ENCODE data around the gene FOXK2.
"Not testable (repeated sequence)": the region's sequence is repeated elsewhere in the genome, so short reads cannot be mapped to it uniquely, and the experiment has no call there.

The FOXK2 gene

DNA sequence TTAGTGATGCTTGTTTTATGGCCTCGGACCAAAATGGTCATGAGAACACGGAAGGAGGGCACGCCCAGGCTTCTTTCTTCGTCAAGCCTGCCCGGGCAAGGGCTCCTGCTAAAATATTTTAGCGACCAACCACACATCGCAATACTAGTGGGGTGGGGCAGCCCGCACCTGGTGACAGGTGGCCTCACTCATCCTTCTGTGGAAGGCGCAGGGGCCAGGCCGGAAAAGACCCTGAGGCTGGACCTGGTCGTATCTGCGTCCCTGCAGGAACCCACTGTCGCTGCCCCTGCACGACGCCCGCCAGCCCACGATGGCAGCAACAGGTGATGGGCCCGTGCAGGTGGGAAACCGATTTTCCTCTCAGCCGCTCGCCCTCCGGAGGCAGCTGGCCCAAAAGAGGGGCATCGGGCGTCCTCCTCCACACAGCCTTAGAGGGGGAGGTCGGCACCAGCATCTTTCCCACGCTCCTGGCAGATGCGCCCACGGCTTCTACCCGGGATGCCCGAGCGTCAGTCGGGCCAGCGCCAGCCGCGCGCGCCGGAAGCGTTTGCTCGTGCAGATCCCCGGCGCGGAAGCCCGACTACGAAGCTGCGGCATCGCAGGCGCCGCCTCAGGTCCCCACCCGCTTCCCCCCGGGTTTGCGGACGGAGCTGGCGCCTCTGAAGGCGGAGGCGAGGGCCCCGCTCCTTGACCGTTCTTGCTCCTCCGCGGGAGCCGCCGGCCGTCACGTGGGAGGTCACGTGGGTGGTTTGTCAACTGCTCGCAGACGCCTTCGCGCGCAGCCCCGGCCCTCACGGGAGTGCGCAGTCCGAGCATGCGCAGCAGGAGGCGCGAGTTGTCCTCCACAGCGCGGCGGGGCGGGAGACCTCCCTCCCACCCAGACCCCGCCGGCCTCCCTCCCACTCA lies 22.8 kb upstream of the FOXK2 start:
- peak; percentile 79 for DNase-seq

DNA sequence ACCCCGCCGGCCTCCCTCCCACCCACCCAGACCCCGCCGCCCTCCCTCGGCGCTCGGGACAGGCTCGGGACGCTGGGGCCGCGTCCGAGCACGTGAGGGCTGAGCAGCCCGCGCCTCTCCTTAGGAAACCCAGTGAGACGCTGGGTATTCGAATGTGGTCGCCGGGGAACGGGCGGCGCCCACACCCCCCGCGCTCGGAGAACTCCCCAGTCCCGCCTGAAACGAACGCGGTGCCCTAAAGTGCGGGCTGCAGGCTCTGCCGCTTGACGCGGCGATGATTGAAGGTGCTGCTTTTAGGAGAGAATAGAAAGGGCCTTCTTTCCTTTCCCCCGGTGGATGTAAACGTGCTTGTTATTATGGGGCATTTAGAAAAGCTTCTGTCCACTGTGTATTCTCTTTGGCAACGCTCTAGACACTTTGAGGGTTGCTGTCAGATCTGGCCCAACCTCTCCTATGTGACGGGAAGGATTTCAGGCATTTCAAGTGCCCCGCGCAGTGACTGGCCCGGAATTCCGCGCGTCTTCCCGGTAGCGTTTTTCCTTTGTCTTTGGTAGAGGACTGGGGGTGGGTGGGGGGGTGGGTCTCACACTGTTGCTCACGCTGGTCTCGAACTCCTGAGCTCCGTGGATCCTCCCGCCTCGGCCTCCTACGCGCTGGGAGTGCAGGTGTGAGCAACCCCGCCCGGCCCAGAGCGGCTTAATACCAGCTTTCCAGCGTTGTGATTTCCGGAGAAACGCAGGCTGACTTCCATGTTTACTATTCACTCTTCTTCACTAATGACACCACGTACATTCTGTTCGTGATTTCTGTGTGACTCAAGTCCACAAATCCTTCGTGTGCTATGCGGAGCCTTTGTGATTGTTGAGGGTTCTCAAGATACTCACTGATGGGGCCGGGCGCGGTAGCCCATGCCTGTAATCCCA lies 21.8 kb upstream of the FOXK2 start:
- peak; percentile 14 for DNase-seq

DNA sequence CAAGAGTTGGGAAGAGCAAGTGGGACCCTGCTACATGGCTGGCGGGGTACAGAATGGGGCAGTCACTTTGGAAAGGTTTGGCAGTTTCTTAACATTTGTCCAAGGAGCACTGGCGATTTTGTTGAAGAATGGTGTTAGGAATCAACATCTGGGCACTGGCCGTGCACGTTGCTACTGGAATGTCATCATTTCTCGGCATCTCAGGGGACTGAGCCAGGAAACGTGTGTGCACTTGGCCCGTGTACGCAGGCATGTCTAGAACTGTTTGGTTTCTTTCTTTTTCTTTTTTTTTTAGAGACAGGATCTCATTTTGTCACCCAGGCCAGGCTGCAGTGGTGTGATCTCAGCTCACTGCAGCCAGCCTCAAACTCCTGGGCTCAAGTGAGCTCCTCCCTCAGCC lies 17.3 kb upstream of the FOXK2 start:
- DNase-seq = no peak

DNA sequence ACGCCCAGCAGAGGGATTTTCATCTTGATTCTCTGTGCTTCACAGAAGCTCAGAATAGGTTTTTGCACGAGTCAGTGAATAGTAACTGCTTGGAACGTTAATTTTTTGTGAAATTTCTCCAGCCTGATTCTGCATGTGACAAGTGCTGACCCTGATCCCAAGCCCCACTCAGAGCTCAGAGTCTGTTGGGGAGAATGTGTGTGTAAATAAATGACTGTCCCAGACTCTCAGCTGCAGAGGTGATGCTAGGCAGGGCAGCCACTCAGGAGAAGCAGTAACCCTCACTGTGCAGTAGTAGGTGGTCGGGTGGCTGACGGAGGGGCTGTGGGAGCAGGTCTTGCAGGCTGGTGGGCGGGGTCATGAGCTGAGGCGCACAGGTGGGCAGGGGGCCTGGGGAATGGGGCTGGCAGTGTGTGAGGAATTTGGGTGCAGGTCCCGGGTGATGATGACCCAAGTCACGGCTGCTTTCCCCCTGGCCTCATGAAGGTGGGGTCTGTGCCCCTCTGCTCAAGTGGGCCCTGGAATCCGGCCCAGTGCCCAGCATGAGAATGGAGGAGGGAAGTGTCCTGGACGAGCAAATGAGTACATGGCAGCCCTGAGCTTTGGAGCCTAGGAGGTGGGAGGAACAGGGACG lies 16.3 kb upstream of the FOXK2 start:
- no peak for DNase-seq

DNA sequence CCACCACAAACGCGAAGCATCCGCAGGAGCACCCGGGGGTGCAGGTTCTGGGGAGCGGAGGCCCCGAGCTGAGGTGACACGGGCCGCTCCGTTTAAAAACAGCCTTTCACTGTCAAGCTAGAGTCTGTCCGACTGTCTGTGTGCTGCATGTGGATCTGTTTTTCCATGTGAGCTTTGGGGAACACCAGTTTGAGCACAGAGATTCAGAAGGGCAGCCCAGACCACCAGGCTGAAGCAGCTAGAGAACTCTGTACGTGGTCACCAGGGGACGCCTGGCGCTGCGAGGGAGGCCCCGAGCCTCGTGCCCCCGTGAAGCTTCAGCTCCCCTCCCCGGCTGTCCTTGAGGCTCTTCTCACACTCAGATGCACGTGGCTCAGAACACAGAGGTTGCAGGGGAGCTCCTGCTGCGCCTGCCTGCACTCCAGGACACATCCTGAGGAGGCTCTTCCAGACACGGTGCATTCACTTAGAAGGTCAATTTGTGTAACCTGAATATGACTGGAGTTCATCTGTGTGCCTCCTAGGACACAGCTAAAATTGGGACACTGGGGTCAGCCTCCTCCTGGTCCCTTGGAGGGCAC lies 15.7 kb upstream of the FOXK2 start:
- no peak for DNase-seq

DNA sequence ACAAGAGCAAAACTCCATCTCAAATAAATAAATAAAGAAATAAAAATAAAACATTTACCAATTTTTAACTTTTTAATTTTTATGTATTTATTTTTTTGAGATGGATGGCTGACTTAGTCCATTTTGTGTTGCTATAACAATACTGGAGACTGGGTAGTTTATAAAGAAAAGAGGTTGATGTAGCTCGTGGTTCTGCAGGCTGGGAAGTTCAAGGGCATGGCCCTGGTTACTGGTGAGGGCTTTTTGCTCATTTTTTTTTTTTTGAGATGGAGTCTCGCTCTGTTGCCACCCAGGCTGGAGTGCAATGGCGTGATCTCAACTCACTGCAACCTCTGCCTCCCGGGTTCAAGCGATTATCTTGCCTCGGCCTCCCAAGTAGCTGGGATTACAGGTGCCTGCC lies 14.2 kb upstream of the FOXK2 start:
- no peak for DNase-seq

DNA sequence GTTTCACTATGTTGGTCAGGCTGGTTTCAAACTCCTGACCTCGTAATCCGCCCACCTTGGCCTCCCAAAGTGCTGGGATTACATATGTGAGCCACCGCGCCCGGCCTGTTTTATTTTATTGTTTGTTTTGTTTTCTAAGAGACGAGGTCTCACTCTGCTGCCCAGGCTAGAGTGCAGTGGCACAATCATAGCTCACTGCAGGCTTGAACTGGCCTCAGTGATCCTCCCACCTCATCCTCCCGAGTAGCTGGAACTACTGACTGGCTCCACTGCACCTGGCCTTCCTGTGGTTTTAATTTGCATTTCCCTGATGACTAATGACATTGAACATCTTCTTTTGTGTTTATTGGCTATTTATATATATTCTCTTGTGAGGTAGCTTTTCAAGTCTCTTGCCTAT lies 13.1 kb upstream of the FOXK2 start:
- not testable (repeated sequence) for DNase-seq

DNA sequence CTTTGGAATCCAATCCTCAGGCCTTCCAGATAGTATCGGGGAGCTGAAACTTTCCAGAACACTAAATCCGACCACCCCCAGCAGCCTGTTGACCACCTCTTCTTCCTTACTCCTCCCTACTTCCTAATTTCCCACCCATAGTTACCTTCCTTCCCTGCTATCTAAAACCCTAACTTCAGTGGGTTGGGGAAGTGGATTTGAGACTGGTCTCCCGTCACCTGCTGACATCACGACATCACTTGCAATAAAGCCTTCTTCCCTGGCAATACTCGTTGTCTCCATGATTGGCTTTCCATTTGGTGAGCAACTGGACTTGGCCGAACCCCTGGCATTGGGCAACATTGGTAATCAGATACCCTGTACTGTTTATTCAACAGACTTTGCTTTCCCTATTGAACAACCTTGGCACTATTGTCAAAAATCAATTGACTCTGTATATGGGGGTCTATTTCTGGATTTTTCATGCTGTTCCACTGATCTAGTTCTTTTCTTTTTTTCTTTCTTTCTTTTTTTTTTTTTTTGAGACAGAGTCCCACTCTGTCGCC lies 11.8 kb upstream of the FOXK2 start:
- DNase-seq = no peak

DNA sequence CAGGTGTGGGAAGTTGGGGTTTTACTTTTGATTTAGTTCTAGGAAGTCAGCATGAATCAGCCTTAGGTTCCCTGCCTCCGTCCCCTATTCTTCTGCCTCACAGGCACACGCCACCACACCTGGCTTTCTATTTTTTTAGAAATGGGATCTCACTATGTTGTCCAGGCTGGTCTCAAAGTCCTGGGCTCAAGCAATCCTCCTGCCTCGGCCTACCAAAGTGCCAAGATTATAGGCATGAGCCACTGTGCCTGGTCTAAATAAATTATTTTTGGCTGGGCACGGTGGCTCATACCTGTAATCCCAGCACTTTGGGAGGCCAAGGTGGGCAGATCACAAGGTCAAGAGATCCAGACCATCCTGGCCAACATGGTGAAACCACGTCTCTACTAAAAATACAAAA lies 7.9 kb upstream of the FOXK2 start:
- DNase-seq = not testable (repeated sequence)

DNA sequence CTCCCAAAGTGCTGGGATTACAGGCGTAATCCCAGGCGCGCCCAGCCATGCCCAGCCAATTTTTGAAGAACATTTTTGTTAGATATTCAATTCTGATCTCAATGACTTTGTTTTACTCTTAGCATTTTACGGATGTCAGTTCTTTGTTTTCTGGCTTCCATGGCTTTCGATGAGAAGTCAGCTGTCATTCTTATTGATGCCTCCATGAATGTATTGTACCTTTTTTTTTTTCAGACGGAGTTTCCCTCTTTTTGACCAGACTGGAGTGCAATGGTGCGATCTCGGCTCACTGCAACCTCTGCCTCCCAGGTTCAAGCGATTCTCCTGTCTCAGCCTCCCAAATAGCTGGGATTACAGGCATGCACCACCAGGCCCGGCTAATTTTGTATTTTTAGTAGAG lies 5.7 kb upstream of the FOXK2 start:
- not testable (repeated sequence) for DNase-seq

DNA sequence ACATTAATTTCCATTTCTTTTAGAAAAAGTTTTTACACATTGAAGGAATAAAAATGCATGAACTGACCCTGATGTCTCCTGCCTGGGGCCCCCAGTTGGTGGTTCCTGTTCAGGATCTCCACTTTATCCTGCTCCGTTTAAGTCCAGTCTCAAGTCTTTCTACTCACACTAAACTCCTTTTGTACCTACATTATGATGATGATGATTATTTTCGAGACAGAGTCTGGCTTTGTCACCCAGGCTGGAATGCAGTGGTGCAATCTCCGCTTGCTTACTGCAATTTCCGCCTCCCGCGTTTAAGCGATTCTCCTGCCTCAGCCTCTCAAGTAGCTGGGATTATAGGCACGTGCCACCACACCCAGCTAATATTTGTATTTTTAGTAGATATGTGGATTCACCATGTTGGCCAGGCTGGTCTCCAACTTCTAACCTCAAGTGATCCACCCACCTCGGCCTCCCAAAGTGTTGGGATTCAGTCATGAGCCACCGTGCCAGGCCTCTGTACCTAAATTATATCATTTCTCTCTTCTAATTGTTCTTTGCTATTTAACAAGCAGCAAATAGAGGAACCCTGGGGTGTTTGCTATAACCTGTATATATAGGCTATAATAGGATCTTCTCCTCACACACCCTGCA lies 2.2 kb upstream of the FOXK2 start:
- DNase-seq = no peak

DNA sequence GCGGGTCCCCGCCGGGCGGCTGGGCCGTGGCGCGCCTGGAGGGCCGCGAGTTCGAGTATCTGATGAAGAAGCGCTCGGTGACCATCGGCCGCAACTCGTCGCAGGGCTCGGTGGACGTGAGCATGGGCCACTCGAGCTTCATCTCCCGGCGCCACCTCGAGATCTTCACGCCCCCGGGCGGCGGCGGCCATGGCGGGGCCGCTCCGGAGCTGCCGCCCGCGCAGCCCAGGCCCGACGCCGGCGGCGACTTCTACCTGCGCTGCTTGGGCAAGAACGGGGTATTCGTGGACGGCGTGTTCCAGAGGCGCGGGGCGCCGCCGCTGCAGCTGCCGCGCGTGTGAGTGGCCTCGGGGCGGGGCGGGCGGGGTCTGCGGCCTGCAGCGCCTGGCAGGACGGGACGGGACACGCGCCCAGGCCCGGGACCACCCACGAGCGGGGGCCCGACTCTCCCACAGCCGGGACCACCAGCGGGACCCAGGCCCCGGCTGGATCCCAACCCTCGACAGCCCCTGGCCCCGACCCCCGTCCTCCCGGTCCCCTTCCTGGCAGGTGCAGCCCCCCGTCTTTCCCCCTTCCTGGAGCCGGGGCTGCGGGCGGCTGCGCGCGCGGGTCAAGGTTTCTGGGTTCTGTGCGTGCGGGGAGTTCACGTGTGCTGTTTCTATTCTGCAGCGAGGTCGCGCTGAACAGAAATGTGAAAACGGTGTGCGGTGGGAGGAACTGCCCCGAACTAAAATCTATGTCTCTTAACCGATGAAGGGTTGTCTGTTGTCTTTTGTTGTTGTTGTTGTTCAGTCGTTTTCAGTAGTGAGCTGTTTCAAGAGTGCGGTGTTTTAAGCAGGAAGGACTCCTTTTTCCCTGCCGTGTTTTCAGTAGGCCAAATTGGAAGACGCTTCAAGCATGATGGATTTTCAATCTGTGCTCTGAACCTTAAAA lies 705 bp downstream of the FOXK2 start:
- DNase-seq = no peak

DNA sequence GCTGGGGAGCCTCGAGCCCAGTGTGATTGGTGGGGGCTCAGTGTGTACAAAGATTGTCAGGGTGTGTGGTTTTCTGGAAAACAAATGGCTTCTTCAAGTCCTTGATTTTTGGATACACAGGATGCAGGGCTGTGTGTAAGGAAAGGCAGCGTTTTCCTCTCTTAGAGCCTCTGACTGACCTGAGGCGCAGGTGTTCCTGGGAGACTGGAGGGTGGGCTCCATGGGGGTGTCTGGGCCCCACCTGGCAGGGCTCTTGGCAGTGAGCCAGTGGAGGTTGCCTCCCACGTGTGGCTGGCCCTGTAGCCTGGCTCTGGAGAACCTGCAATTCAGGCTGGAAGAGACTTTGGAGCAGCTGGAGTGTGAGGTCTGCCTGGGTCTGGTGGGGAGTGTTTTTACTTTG lies 5.0 kb downstream of the FOXK2 start:
- DNase-seq = no peak

DNA sequence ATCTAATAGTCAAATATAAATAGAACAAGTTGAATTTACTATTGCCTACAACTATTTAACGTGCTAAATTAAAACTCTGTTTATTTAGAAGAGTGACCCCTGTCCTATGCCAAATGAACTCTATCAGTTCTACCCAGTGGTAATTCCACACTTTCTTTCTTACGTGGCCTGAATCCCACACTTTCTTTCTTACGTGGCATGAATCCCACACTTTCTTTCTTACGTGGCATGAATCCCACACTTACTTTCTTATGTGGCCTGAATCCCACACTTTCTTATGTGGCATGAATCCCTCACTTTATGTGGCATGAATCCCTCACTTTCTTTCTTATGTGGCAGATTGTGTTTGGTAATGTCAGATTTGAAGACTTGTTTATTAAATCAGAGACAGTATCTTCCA lies 6.2 kb downstream of the FOXK2 start:
- DNase-seq = no peak

DNA sequence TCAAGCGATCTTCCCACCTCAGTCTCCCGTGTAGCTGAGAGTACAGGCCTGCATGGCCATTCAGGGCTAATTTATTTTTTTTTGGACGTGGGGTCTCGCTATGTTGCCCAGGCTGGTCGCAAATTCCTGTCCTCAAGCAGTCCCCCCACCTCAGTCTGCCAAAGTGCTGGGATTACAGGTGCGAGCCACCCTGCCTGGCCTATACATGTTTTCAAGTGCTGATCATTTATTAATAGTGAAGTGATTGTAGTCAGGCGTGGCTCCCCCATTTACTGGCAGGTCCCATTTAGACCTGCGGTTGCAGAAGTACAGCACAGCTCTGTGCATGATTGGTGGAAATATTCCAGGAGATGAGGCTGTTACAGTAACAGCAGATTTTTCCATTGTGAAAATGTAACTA lies 8.4 kb downstream of the FOXK2 start:
- DNase-seq = no peak

DNA sequence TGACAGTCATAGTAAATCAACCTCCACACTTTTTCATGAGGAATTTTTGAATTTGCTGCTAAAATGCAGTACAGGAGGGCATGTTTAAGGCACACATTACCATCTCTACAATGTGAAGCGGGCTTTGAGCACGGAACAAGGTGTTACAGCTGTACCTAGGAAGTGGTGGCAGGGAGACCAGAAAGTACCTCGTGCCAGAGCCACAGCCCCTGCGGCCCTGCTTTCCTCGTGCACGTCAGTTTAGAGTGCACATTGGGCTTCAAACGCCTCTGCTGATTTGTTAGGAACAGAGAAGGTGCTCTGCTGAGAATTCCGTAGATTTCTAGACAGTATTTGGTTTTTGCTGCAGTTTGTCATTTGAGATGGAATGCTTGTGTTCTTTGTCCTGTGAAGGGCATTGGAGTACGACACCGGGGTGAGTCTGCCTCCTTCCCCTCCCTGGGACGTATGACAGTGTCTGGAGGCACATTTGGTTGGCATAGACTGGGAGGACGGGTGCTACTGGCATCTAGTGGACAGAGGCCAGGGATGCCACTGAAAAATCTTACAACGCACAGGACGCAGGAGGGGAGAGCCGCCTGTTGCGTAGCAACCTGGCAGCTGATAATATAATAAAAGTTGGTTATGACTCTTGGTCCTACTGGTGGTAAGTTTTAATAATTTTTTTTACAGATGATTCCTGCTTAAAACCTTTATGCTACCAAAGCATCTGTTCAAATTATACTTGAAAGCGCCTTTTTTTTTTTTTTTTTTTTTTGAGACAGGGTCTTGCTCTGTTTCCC lies 9.1 kb downstream of the FOXK2 start:
- peak; percentile 74 for DNase-seq

DNA sequence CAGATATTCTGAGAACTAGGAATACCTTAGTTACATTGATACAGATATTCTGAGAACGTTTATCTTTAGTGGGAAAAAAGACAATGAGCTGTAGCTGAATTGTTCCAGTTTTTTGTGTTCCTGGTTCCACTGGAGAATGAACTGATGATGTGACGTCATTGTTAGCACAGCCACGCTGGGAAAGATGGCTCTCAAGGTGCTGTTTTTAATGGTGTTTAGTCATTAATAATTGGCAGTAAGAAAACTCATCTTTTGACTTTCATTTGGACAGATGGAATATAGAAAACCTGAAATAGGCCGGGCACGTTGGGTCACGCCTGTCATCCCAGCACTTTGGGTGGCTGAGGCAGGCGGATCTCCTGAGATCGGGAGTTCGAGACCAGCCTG lies 10.4 kb downstream of the FOXK2 start:
- no peak for DNase-seq

DNA sequence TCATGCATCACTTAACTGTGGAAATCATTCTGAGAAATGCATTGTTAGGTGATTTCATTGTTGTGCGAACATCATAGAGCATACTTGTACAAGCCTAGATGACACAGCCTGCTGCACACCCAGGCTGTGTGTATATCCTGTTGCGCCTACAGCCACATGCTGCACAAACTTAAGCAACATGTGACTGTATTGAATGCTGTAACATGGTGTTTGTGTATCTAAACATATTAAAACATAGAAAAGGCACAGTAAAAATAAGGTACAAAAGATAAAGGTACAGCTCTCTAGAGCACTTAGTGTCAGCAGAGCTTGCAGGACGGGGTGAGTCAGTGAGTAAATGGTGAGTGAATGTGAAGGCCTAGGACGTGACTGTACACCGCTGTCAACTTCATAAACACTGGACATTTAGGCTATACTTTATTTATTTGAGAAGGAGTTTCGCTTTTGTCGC lies 11.9 kb downstream of the FOXK2 start:
- no peak for DNase-seq

DNA sequence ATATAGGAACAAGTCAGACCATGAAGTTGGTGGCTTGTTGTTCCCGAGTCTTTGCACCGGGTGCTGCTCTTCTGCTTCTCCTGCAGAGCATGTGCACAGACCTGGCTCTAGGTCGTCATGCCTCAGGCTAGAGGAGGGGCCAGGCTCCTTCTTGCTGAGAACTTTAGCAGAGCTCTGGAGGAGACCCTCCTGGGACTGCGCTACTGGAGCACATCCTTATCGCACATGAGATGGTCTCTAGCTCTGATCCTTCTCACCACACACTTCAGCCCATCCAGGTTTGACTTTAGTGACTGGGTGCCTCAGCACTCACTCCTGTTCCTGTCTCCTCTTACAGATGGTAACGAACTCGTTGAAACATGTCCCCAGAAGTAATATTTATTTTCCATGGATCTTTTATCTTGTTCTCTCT lies 14.9 kb downstream of the FOXK2 start:
- DNase-seq = no peak
